Activated CD8-positive, alpha-beta memory T cell treated with anti-CD3 and anti-CD28 coated beads, Interleukin-2, amount 50 U/mL, for 1 hour (primary cell): ENCODE results near the gene TCERG1L.
"Not testable (repeated sequence)": the region's sequence is repeated elsewhere in the genome, so short reads cannot be mapped to it uniquely, and the experiment has no call there.

Experiments used
- DNase-seq: peaks from one replicate; pipeline ENCODE4 v3.0.0-alpha.2; 2020; ENCODE audit errors: extremely low read depth

The TCERG1L gene

DNA sequence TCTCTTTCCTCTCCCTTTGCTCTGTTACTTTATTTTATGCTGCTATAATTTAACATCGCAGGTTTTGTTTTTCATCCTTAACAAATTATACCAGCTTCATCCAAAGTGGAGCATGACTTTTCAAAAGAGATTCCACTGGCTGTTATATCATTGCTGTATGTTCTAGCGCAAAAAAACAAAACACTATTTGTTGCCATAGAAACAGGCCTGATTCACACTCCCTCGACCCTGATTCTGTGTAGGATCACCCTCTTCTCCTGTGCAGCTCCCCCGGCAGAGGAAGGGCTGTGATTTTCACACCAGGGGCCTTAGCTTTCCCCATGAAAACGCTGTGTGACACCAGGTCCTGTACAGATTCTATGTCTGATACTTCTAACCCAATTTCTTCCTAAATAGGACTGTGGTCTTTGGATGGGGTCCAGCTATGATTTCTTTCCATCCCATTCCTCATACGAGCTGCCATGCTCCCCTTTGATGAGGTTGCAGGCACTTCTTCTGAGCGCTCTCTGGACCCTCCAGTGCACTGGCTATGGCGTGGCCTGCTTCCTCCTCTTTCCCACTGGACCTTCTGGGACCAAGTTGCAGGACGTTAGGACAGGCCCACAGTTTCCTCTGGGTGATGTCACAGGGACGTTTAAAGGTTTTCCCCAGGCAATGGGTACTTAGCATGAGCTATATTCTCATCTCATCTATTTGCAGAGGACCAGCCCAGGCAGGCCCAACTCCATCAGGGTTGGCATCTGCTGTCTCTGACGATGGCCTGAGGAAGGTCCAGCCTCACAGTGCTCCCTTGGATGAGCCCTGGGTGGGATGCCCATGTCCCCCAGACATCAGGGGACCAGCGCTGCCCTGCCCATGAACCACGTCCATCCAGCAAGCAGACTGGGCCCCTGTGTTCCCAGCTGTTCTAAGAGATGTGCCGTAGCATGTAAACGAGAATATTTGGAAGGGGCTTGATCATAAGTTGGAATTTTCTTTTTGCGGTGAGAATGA lies 210.8 kb downstream of the TCERG1L start:
- DNase-seq = not testable (repeated sequence)

DNA sequence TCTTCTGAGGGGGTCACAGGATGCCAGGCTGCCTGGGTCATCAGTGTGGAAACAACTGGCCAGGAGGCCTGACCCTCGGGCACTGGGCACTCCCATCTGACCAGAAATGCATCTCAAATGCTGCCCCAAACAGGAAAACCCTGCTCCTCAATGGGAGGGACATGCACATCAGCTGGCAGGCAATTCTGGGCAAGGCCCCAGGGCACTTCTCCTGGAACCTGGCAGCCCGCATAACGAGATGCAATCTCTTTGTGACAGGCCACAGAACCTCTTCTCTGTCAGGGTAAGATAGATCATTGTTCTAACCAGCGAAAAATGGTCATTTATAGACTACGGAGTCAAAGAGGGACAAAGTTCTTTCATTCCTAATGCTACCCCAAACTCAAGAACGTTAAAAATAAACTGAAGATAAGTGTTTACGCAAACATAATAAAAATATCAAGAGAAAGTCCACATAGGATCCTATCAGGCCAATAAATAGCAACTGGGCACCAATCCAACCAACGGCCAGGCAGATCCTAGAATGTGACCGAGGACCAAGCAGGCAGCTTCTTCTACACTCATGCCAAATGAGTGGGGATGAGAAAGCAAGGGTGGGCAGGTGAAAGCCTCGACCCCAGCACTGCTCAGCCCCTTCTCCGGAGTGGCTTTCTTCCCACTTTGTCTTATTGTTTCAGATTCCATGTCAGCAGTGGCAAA lies 212.3 kb downstream of the TCERG1L start:
- no peak for DNase-seq

DNA sequence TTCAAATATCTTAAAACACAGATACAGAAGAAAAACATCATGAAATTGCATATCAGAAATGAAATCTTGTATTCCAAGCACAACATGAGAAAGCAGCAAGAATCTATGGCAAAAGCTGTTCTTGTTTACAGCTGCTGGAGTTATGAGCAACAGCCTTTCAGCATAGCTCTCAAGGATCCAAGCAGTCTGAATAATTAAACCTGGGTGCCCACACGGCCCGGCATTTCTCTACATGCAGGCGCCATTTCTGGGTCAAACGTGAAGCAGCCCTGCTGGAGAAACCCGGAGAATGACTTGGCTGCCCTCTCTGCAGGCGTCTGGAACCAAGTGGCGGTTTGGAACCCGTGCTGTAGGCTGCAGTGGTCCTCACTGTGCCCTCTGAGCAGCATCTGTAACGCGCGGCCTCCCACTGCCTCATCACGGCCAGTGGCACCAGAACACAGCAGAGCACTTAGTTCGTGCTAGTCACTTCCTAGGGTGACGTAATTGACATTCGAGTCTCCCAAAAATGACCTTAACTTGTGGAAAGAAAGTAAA lies 213.0 kb downstream of the TCERG1L start:
- no peak for DNase-seq

DNA sequence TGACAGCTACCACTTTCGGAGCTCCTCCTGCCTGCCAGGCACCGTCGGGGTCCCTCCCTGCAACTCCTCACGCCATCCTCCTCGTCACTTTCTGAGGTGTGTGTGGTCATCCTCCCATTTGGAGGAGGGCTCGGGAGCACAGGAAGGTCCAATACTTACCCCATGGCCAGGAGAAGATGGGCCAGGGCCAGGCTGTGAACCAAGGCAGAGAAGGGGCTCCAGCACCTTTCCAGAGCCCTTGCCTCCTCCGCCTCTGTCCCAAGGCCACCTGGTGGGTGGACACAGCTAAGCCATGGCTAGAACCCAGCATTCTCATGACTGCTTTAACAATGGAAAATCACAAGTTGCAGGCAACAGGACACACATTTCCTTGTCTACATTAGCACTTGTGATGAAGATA lies 215.5 kb downstream of the TCERG1L start:
- DNase-seq = no peak

DNA sequence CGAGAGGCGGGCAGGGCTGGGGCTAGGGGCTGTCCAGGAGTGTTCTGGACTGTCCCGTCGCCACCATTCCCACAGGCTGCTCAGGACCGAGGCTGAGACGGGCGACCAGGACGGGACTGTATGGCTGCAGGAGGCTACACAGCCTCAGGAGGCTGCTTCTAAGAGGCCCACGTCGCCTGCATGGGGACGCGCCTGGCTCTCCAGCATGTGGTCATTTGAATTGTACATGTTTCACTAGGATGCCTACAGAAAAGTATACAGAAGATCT lies 216.3 kb downstream of the TCERG1L start:
- no peak for DNase-seq

DNA sequence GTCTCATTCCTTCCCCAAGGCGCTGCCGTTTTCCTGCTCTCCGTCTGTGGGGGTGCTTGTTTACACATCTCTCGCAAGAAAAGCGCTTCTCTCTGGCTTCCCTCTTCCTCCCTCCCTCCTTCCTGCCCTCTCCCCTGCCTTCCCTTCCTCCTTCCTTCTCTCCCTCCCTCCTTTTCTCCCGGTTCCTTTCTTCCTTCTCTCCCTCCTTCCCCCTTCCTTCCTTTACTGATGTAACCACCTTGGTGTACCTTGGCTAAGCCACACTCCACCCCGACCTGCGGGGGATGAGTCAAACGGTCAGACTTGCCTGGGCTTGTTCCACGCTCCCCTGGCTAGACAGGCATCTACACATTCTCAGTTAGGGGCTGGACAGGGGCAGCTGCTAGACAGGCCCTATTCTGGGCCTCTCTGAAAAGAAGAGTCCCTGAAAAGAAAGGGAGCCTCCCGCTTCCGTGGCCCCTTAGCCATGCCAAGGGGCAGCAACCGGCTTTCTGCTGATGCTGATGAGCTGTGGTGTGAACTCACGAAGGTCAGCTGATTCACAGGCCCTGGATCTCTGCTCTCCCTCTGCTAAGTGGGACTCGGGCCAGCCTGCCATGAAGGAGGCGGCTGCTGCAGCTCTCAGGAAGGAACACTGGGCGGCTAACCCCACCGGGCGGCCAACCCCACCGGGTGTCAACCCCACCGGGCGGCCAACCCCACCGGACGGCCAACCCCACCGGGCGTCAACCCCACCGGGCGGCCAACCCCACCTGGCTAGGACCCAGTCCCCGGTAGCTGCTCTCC lies 216.8 kb downstream of the TCERG1L start:
- DNase-seq = no peak

- no peak for DNase-seq
These were observed 217.6 kb downstream of the TCERG1L start for GRCh38 chr10:131093795-131094366.

- no peak for DNase-seq
These were observed 218.2 kb downstream of the TCERG1L start for GRCh38 chr10:131093346-131093745.

- DNase-seq = no peak
These were observed 218.6 kb downstream of the TCERG1L start for GRCh38 chr10:131092876-131093275.

GRCh38 chr10:131092386-131092785 lies 219.1 kb downstream of the TCERG1L start:
- DNase-seq = no peak

GRCh38 chr10:131091682-131092081 lies 219.8 kb downstream of the TCERG1L start:
- DNase-seq = no peak

DNA sequence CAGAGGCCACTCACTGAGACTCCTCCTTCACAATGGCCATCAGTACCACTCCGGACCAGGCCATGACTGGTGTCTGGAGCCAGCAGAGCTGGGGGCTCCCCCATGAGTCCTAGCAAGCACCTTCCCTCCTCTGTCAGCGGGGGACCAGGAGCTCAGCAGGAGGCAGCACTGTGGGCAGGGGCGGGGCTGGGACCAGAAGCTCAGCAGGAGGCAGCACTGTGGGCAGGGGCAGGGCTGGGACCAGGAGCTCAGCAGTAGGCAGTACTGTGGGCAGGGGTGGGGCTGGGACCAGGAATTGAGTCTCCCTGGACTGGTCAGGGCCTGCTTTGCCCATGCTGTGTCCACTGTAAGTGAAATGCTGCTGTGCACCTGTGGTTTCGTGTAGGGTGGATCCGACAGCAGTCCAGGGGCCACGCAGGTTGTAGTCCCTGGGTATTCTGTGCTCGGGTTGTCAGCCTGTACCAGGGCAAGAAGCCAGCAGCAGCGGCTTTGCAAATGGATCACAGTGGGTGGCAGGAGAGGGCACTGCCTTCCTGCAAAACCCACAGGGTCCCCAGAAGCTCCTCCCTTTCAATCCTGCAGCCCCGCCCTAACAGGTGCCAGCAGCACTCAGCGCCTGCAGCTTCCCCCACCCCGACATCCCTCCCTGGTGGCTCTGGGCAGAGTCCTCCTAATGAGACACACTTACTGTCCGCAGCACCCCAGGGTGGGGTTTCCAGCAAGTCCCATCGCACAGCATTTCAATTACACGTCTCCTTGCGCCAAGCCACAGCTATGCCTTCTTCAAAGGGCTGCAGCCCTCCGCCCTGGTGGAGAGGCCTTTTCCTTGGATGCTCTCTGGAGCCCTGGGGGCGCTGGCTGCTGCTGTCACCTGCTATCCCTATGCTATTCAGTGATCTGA lies 220.5 kb downstream of the TCERG1L start:
- no peak for DNase-seq

- no peak for DNase-seq
These were observed 221.7 kb downstream of the TCERG1L start for GRCh38 chr10:131089861-131090260.

GRCh38 chr10:131089150-131089549 lies 222.4 kb downstream of the TCERG1L start:
- DNase-seq = no peak

DNA sequence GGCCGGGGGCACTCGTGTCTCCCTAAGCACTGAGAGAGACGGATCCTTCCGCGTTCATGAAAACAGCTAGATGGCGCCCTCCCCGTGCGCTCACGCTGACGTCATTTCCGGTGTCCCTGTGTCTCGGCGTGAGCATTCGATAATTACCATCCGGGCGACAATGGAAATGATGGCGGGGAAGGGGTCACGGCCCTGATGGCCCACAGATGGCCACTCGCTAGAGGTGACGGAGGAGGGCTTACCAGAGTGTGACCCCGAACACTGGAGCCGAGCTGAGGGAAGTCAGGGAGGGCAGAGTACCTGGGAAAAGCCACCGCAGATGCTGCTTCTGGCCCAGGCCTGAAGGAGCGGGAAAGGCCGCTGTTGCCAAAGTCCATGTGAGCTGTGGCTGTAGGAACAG lies 222.9 kb downstream of the TCERG1L start:
- DNase-seq = no peak

DNA sequence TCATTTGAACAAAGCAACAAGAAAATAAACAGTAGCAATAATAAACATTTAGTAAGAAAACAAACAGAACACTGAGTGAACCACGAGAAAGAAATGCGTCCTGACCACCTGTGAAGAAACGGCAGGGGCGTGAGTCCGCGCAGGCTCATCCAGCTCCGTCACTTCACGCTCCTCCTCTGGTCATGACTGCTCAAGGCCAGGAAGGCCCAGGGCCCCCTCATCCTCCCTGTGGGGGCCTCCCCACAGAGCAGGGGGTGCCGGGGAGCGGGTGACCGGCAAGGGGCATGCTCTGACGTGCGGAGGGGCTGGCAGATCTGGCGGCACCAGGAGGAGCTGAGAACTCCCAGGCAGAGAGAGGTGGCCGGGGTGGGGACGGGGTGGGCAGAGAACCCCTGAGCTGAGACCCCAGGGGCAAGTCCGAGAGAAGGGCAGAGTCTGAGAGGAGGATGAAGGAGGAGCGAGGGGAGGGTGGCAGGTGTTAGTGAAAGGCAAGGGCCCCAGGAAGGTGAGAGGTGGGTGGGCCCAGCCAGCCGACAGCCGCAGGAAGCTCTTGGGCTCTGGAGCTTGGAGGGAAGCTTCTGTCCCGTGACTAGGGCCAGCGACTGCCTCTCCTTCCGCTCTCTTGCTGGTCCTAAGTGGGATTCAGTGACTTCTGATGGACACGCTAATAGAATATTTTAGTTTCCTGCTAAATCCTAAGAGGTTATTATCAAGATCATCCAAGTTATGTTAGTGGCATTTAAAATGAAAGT lies 223.9 kb downstream of the TCERG1L start:
- no peak for DNase-seq

- no peak for DNase-seq
These were observed 225.0 kb downstream of the TCERG1L start for GRCh38 chr10:131086511-131086910.

DNA sequence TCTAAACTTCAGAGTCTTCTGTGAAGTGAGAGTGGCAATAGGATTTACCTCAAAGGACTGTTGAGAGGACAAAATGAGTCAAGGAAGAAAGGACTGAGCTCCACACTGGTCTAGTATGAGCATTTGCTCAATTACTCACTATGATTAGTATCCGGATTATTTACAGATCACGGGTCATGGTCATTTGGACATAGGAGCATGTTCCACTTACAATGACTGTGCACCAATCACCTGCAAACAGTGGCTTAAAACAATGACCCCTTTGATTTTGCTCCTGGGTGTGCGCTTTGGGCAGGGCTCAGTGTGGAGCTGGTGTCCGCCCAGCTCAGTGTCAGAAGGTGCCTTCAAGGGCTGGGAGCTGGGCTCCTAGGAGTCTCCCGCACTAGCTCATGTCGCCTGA lies 225.4 kb downstream of the TCERG1L start:
- no peak for DNase-seq

- DNase-seq = no peak
These were observed 226.2 kb downstream of the TCERG1L start for GRCh38 chr10:131085091-131085860.
